ENCODE results near the gene CCDC30. TPM values are rescaled to one million over a fixed set of nuclear protein-coding genes. Genes with fewer than 3 reads are reported as not detected.

Gene CCDC30
- total and polyA plus RNA-seq, 7 donors: 0.69 to 3.9 (median 3.3) TPM

DNA sequence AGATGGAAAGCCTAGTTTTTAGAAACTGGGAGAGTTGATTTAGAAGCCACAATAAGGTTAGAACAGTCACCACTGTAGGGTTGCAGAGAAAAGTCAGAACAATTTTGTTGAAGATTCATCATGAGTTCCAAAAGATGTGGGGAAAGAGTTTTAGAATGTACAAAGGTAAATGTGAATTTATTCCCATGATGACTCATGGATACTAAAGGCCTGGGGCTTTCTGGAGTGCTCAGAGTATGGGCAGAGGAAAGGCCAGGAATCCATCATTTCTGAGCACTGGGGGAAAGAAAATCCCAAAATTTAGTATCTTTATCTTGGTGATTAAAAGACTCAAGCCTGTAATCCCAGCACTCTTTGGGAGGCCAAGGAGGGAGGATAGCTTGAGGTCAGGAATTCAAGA, 236.9 kb downstream of the CCDC30 start:
- no peaks in the 10 kb centered on the region for H3K27me3 ChIP-seq
- H3K9me3 ChIP-seq: no peaks in the 10 kb centered on the region
- intact Hi-C loops (cut with DNase I): no loop called here
- TF ChIP-seq, protein P1, sequence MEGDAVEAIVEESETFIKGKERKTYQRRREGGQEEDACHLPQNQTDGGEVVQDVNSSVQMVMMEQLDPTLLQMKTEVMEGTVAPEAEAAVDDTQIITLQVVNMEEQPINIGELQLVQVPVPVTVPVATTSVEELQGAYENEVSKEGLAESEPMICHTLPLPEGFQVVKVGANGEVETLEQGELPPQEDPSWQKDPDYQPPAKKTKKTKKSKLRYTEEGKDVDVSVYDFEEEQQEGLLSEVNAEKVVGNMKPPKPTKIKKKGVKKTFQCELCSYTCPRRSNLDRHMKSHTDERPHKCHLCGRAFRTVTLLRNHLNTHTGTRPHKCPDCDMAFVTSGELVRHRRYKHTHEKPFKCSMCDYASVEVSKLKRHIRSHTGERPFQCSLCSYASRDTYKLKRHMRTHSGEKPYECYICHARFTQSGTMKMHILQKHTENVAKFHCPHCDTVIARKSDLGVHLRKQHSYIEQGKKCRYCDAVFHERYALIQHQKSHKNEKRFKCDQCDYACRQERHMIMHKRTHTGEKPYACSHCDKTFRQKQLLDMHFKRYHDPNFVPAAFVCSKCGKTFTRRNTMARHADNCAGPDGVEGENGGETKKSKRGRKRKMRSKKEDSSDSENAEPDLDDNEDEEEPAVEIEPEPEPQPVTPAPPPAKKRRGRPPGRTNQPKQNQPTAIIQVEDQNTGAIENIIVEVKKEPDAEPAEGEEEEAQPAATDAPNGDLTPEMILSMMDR (IDR thresholded peaks at IDR 0.05): no peak
- TF ChIP-seq EP300 (IDR thresholded peaks at IDR 0.05): no peak
- no peak for TF ChIP-seq POLR2A (IDR thresholded peaks at IDR 0.05)
- H3K27ac ChIP-seq: no peak overlapping the region
- H3K4me1 ChIP-seq: no peaks in the 10 kb centered on the region
- peaks cover 10 to 98% (median 59%) of the 10 kb centered on the region in 4 donors for H3K36me3 ChIP-seq
- DNase-seq: no peak
- H3K4me3 ChIP-seq: no peak overlapping the region

- intact Hi-C loops (cut with DNase I): no loop called here
- H3K27me3 ChIP-seq: no peaks in the 10 kb centered on the region
- no peak for DNase-seq
- no peak overlapping the region for H3K27ac ChIP-seq
- no peak overlapping the region for H3K4me3 ChIP-seq
- TF ChIP-seq, protein P1 (IDR thresholded peaks at IDR 0.05): no peak
- TF ChIP-seq EP300 (IDR thresholded peaks at IDR 0.05): no peak
- TF ChIP-seq POLR2A (IDR thresholded peaks at IDR 0.05): no peak
- no peak for TF ChIP-seq POLR2AphosphoS5 (IDR thresholded peaks at IDR 0.05)
- peaks cover 0 to 95% (median 47%) of the 10 kb centered on the region in 4 donors for H3K36me3 ChIP-seq
- H3K9me3 ChIP-seq: no peaks in the 10 kb centered on the region
- 84 to 94% methylated on average over 7 of the region's 7 CpGs for WGBS, 2 donors
- no peaks in the 10 kb centered on the region for H3K4me1 ChIP-seq
These were observed 240.9 kb downstream of the CCDC30 start for GRCh38 chr1:42703888-42704464.

Small RNA genes within 50 kb of the gene (small RNA-seq; reads per million reads assigned to genes)
- gene RNU6-536P: 0 reads per million in 3 donors
- 0 reads per million in 3 donors for gene TMSB4XP1

Other genes with a start within 250 kb of the CCDC30 start
- 10 to 100 TPM; 39.9 to 53.8 (median 47.4) TPM for gene FOXJ3, start 128.1 kb upstream of the CCDC30 start, total RNA-seq
- gene FOXJ3, start 128.1 kb upstream of the CCDC30 start, polyA plus RNA-seq: 10 to 100 TPM; 14.4 to 16.8 (median 14.8) TPM
- 10 to 100 TPM in 1 of 4 donors, 1 to 10 TPM in 3; 2.1 to 11.4 (median 3.6) TPM for gene RIMKLA, start 82.5 kb upstream of the CCDC30 start, total RNA-seq
- 1 to 10 TPM; 2.6 to 7.6 (median 6.6) TPM for gene RIMKLA, start 82.5 kb upstream of the CCDC30 start, polyA plus RNA-seq
- 1 to 10 TPM in 1 of 4 donors, under 1 TPM in 3; 0.54 to 1.1 (median 0.77) TPM for gene ZMYND12, start 7.3 kb upstream of the CCDC30 start, total RNA-seq
- 10 to 100 TPM in 1 of 3 donors, 1 to 10 TPM in 2; 1.0 to 10.9 (median 1.2) TPM for gene ZMYND12, start 7.3 kb upstream of the CCDC30 start, polyA plus RNA-seq
- gene PPCS, start 6.7 kb upstream of the CCDC30 start, total RNA-seq: 10 to 100 TPM; 32.1 to 99.9 (median 52.5) TPM
- gene PPCS, start 6.7 kb upstream of the CCDC30 start, polyA plus RNA-seq: 100 to 1,000 TPM in 2 of 3 donors, 10 to 100 TPM in 1; 79.4 to 257 (median 200) TPM
- gene PPIH, start 195.1 kb downstream of the CCDC30 start, total RNA-seq: 10 to 100 TPM; 19.7 to 32.9 (median 27.5) TPM
- gene PPIH, start 195.1 kb downstream of the CCDC30 start, polyA plus RNA-seq: 10 to 100 TPM; 39.6 to 71.1 (median 45.5) TPM
- gene YBX1, start 219.1 kb downstream of the CCDC30 start, total RNA-seq: 100 to 1,000 TPM; 685 to 773 (median 728) TPM
- gene YBX1, start 219.1 kb downstream of the CCDC30 start, polyA plus RNA-seq: 100 to 1,000 TPM; 695 to 897 (median 801) TPM

Data from sigmoid colon (tissue), 7 donors.